ENCODE results near the gene PDZRN3.

Gene PDZRN3

DNA sequence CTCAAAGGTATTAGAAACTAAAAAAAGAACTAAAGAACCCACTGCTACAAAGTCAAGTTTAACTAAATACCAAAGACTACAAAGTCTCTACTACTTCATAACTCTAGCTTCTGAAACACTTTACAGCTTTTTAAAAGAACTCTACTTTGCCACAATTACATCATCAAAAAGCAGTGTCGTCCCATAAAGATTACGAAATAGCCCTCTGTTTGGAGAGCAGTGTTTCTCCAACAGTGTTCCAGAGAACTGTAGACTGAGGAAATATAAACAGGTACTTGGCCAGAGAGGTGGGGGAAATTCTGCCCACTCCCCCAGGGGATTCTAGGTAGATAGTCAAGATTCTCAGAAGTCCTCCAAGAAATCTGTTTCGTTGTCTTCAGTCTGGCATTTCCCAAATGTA lies 225.6 kb downstream of the PDZRN3 start:
- peaks cover 0 to 27% (median 5%) of the 10 kb centered on the region in 4 donors for H3K4me1 ChIP-seq
- no peaks in the 10 kb centered on the region for H3K9me3 ChIP-seq
- H3K27me3 ChIP-seq = no peaks in the 10 kb centered on the region
- no peak for DNase-seq
- no peak overlapping the region for H3K27ac ChIP-seq
- no peak overlapping the region for H3K4me3 ChIP-seq
- intact Hi-C loops (cut with DNase I; ENCODE audit: low total_unique reads) = no loop called here
- TF ChIP-seq, protein P1, sequence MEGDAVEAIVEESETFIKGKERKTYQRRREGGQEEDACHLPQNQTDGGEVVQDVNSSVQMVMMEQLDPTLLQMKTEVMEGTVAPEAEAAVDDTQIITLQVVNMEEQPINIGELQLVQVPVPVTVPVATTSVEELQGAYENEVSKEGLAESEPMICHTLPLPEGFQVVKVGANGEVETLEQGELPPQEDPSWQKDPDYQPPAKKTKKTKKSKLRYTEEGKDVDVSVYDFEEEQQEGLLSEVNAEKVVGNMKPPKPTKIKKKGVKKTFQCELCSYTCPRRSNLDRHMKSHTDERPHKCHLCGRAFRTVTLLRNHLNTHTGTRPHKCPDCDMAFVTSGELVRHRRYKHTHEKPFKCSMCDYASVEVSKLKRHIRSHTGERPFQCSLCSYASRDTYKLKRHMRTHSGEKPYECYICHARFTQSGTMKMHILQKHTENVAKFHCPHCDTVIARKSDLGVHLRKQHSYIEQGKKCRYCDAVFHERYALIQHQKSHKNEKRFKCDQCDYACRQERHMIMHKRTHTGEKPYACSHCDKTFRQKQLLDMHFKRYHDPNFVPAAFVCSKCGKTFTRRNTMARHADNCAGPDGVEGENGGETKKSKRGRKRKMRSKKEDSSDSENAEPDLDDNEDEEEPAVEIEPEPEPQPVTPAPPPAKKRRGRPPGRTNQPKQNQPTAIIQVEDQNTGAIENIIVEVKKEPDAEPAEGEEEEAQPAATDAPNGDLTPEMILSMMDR (IDR thresholded peaks at IDR 0.05) = no peak
- peaks cover 20 to 44% (median 29%) of the 10 kb centered on the region in 3 donors for H3K36me3 ChIP-seq

DNA sequence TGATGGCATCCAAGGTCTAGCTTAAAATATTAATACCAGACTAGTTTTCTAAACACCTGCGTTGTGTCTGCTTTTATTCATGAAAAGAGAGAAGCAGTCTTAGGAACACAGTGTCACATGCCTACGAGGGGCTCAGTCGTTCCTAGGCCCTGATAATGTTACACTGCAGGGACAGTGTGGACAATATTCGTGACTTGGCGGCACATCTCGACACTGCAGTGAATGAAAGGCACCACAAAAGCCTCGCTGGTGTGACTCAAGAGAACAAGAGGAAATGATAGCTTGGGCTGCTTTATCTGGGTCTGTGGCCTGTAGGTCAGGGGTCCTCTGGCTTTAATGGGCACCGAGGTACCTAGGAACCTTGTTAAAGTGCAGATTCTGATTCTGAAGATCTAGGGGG lies 226.7 kb downstream of the PDZRN3 start:
- no peak for DNase-seq
- Histone ChIP-seq H3K27ac (no peak overlapping the region), H3K4me1 (peaks cover 0 to 27% (median 5%) of the 10 kb centered on the region in 4 donors), H3K36me3 (peaks cover 20 to 39% (median 20%) of the 10 kb centered on the region in 3 donors), H3K27me3 (no peaks in the 10 kb centered on the region), H3K4me3 (no peak overlapping the region), H3K9me3 (no peaks in the 10 kb centered on the region)
- TF ChIP-seq, protein P1 (IDR thresholded peaks at IDR 0.05) = no peak
- intact Hi-C loops (cut with DNase I; ENCODE audit: low total_unique reads) = no loop called here

DNA sequence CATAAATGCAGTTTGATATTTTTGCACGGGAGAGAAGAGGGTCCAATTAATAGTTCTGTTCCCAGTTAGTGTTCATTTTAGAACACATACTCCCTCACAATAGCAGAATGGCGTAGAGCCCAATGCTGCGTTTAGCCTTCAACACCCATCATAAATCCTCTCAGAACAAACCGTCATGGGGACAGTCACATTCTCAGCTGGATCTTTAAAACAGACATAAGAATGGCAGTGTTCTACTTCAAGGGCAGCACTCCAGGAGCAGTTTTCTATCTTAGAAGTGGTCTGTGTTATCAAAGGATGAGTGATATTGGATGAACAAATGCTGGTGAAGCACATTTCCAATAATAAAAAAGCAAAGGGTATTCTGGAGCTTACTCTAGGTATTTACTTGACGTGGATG lies 230.5 kb downstream of the PDZRN3 start:
- intact Hi-C loops (cut with DNase I; ENCODE audit: low total_unique reads) = no loop called here
- peaks cover 23 to 52% (median 40%) of the 10 kb centered on the region in 3 donors for H3K36me3 ChIP-seq
- no peak overlapping the region for H3K27ac ChIP-seq

DNA sequence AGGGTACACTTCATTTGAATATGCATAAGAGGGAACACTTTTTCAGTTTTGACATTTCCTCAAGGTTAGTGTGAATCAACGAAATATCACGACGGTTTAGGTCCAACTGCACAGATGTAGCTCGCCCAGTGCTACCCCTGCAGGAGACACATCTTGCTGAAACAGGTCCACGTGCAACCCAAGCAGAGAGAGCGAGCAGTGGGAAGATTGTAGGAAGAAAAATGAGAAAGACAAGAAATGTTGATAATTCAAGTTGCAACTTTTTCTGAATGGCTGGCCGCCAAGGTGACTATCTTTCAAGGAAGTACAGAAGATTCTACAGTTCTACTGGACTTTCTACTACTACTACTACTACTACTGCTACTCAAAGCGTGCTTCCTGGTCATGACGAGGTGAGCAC lies 231.7 kb downstream of the PDZRN3 start:
- TF ChIP-seq, protein P1 (IDR thresholded peaks at IDR 0.05) = no peak
- H3K36me3 ChIP-seq = peaks cover 19 to 55% (median 46%) of the 10 kb centered on the region in 3 donors
- DNase-seq = no peak

More for the DNA sequence above, 230.5 kb downstream of the PDZRN3 start:
- Histone ChIP-seq H3K9me3 (no peaks in the 10 kb centered on the region), H3K4me1 (peaks cover 0 to 13% (median 0%) of the 10 kb centered on the region in 4 donors), H3K27me3 (no peaks in the 10 kb centered on the region), H3K4me3 (no peak overlapping the region)
- DNase-seq = no peak
- TF ChIP-seq, protein P1 (IDR thresholded peaks at IDR 0.05) = no peak

DNA sequence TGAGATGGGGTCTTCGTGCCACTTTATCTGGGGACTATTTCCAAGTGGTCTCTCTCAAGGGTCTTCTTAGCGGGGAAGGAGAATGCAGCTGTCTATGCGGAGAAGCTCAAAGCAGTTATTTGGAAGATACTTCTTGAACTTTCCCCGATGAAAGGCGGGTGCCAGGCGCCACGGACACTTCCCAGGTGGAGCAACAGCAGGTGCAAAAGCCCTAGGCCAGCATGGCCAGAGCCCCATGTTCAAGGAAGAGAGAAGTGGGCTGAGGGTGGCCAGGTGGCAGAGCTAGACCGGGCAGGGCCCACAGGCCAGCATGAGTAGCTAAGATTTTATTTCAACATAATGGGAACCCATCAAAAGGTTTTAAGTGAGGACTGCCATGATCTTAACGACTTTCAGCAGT lies 232.8 kb downstream of the PDZRN3 start:
- DNase-seq = no peak
- Histone ChIP-seq H3K36me3 (peaks cover 23 to 65% (median 56%) of the 10 kb centered on the region in 3 donors), H3K9me3 (no peaks in the 10 kb centered on the region), H3K27me3 (no peaks in the 10 kb centered on the region), H3K4me1 (peaks cover 0 to 9% (median 0%) of the 10 kb centered on the region in 4 donors), H3K4me3 (no peak overlapping the region), H3K27ac (no peak overlapping the region)
- TF ChIP-seq, protein P1 (IDR thresholded peaks at IDR 0.05) = no peak
- intact Hi-C loops (cut with DNase I; ENCODE audit: low total_unique reads) = no loop called here

More for the DNA sequence above, 231.7 kb downstream of the PDZRN3 start:
- Histone ChIP-seq H3K4me3 (no peak overlapping the region), H3K27me3 (no peaks in the 10 kb centered on the region), H3K27ac (no peak overlapping the region), H3K9me3 (no peaks in the 10 kb centered on the region), H3K4me1 (peaks cover 0 to 9% (median 0%) of the 10 kb centered on the region in 4 donors)
- intact Hi-C loops (cut with DNase I; ENCODE audit: low total_unique reads) = no loop called here

DNA sequence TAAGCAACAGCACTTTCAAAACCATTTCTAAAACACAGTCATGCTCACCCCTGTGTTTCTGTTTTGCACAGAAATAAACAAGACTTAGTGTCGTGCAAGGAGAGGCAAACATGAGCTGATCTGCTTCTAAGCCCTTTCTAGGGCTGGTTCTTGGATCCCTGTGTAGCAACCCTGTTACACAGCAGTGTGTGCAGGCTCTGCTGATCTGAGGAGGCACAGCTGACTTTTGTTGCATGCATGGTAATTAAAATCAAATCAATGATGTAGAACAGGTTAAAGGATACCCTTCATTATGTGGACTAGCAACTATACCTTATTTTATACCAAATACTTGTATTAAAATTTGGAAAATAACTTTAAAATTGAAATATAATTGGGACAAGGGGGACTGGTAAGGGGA lies 234.8 kb downstream of the PDZRN3 start:
- TF ChIP-seq, protein P1 (IDR thresholded peaks at IDR 0.05) = no peak
- Histone ChIP-seq H3K4me1 (peaks cover 0 to 13% (median 0%) of the 10 kb centered on the region in 4 donors), H3K27me3 (no peaks in the 10 kb centered on the region), H3K9me3 (no peaks in the 10 kb centered on the region), H3K36me3 (peaks cover 34 to 68% (median 67%) of the 10 kb centered on the region in 3 donors), H3K27ac (peak overlapping the region in 1 of 2 donors; percentile 17), H3K4me3 (no peak overlapping the region)
- DNase-seq = no peak
- intact Hi-C loops (cut with DNase I; ENCODE audit: low total_unique reads) = no loop called here

All from tibial artery (tissue), 4 donors.